GM21786 (cell line): Measurements from ENCODE around the gene MRGPRG.
"Not testable (repeated sequence)": the region's sequence is repeated elsewhere in the genome, so short reads cannot be mapped to it uniquely, and the experiment has no call there.

Experiments used
- ATAC-seq: cut with Tn5 transposase; IDR thresholded peaks from one replicate; pipeline ENCODE4 v1.9.1; 2021; ENCODE audit not compliant: unreplicated experiment

Gene MRGPRG

DNA sequence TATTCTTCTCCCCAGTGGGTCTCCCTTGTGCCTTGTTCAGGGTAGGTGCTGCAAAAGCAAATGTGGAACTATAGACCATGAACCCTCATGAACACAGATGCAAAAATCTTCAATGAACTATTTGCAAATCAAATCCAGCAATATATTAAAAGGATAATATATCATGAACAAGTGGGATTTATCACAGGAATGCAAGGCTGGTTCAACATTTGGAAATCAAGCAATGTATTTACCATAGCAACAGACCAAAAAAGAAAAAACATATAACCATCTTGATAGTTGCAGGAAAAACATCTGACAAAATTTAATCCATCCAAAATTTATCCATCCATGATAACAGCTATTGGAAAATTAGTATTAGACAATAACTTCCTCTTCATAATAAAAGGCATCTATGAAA lies 42.1 kb downstream of the MRGPRG start:
- ATAC-seq = no peak

DNA sequence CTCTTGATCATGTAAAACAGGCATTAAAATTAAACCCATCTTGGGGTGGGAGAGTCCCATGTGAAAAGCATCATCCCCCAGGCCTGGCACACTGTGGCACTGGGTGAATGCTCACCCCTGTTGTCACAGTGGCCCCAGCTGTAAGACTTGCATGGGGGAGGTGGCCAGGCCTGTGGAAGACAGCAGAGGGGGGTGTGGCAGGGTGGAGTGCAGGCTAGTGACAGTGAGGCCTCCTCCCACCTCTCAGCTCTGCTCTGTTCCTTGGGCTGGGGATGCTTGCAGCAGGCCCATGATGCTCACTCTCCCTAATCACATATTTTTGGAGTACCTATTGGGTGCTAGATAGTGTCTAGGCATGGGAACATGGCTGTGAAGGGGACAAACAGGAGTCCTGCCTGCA lies 43.4 kb downstream of the MRGPRG start:
- ATAC-seq = no peak

DNA sequence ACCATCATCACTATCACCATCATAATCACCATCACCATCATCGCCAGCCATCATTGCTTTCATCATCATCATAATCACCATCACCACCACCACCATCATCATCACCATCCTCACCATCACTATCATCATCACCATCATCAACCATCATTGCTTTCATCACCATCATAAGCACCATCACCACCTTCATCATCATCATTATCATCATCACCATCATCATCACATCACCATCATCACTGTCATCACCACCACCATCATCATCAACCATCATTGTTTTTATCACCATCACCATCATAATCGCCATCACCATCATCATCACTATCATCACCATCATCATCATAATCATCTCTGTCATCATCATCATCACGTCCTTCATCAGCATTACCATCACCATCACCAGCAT lies 44.2 kb downstream of the MRGPRG start:
- ATAC-seq = no peak

DNA sequence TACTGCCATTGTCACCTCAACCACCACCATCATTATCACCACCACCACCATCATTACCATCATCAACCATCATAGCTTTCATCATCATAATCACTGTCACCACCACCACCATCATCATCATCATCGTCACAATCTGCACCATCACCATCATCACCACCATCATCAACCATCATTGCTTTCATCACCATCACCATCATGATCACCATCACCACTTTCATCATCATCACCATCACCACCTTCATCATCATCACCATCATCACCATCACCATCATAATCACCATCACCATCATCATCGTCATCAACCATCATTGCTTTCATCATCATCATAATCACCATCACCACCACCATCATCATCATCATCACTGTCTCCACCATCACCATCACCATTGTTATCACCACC lies 44.8 kb downstream of the MRGPRG start:
- no peak for ATAC-seq

DNA sequence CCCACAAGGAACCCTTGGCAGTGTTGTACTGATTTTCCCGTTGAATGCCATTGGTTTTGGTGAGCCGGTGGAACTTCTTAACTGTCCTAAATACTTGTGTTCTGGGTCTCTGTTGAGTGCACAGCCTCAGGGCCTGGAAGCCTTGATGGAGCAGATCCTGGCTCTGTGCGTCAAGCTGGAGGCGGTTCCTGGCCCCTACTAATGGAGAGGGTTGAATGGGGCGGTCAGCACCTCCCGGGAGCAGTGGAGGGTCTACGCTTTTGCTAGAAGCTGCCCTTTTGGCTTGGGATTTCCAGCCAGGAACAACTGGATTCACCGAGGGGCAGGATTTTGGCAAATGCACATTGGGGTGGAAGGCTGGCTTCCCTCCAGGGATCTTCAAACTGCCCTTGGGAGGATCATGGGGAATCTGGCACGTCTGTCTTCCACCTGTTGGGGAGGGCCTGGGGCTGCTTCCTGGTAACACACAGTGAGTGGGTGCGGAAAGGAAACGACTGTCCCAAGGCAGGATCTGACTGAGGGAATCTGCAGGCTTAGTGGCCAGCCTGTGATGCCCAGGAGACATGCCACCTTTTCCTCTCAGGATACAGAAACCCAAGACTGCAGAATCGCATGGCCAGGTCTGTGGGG lies 46.6 kb downstream of the MRGPRG start:
- ATAC-seq = no peak

DNA sequence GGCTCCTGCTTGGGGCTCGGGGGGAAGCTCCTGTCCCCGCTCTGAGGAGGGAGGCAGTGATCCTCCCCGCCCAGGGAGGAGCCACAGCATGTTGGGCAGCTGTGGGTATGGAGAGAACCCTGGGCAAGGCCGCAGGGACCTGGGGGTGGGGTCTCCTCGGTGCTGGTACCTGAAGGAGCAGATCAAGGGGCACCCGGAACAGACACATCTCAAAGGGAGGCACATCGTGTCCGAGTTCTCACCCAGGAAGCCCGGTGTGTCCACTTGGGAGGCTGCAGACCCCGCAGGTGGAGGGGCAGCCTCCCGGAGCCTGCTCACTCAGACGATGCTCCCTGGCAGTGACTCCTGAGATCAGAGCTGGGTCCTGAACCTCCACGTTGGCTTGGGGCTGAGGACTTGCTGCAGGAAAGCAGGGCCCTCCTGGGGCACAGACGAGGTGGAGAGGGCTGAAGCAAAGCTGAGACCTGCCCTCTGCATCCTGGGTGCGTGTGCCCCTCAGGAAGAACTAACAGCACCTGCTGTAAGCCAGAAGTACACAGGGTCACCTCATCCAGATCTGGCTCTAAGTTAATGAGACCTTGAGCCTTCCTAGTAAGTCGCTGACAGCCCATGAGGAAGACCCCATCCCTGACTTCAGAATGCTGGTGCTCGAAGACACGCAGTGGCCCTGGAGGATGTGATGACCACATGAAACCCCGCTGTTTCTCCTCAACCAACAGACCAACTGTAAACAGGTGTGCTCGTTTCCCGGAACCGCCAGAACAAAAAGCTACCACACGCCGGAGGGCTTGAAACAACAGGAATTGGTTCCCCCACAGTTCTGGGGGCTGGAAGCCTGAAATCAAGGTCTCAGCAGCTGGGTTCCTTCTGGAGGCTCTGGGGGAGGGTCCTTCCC lies 47.6 kb downstream of the MRGPRG start:
- ATAC-seq = no peak

DNA sequence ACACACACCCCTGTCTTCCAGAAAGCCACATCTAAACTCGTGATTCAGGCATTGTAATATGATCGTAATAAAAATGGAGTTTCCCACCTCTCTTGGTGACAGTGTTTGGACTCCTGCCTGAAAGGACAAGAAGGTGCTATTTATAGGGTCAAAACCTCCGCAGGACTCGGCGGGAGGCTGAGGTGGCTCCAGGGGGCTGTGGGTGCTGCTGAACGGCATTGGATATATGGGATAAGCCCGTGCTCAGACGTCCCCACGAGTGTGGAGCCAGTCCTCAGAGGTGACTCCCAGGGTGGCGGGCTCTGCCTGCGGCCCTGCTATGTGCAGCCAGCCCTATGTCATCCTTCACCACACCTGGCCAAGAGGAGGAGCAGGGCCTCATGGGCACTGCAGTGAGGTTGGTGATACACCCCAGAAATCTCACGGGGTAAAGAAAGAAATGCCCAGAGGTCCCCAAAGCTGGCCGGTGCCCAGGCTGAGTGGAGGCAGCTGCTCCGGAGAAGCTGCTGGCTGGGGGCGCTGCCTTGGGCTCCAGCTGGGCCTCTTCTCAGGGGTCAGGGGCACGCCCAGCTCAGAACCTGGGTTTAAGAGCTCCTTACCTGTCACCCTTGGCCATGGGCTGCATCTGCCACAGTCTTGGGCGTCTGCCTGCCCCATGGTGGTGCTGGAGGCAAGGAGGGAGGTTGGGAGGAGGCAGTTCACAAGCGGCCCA lies 48.4 kb downstream of the MRGPRG start:
- no peak for ATAC-seq

DNA sequence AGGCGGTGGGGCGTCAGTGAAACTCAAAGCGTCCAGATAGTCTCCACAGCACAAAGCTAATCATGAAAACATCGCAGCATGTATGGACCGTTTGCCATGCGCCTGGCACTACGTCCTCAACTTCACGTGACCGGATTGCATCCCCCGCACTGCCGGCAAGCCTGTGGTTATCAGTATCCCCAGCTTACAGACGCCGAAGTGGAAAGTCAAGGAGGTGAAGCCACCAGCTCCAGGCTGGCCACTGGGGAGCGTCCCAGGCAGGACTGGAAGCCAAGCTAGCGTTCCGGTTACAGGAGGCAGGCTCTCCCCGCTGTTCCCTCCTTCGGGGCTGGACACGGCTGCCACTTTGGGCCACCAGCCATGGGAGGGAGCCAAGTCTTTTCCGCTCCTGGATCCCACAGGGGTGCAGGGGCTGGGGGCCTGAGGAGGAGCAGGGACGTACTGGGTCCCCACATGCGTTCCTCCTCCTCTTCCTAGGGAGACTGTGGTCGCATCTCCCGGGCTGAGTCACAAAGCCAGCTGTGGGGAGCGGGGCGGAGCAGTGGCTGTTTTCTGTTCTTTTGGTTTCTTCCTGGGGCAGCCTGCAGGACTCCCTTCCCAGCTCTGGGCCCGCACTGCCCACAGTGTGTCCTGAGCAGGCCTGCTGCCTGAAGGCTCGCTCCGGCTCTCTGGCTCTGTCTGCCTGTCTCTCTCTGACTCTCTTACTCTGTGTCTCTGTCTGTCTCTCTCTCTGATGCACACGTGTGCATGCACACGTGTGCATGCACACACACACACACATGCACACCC lies 49.2 kb downstream of the MRGPRG start:
- ATAC-seq = no peak

DNA sequence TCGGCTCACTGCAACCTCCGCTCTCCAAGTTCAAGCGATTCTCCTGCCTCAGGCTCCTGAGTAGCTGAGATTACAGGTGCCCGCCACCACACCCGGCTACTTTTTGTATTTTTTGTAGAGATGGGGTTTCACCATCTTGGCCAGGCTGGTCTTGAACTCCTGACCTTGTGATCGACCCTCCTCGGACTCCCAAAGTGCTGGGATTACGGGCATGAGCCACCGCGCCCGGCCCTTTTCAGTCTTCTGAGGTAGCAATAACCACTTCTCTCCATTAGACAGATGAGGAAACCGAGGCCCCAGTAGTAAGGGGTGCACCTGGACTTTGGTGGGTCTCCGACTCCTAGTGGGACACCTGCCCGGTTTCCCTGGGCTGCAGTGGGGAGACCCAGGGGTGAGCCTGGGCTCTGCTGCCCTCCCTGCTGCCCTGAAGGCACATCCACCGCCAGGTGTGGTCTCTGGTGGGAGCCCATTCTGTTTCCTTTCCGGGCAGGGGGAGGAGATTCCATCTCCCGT lies 49.8 kb downstream of the MRGPRG start:
- not testable (repeated sequence) for ATAC-seq
